GM19452 (cell line): ENCODE data around the gene CCDC87.
"Not testable (repeated sequence)": the region's sequence is repeated elsewhere in the genome, so short reads cannot be mapped to it uniquely, and the experiment has no call there.

Experiments
- ATAC-seq: cut with Tn5 transposase; IDR thresholded peaks from one replicate; pipeline ENCODE4 v1.9.1; 2021; ENCODE audit not compliant: unreplicated experiment

The CCDC87 gene

GRCh38 chr11:66585447-66585846 is 7.4 kb downstream of the CCDC87 start:
- not testable (repeated sequence) for ATAC-seq

GRCh38 chr11:66582565-66583147 is 10.2 kb downstream of the CCDC87 start:
- ATAC-seq: not testable (repeated sequence)

GRCh38 chr11:66581261-66581660 is 11.6 kb downstream of the CCDC87 start:
- no peak for ATAC-seq

GRCh38 chr11:66580803-66581202 is 12.1 kb downstream of the CCDC87 start:
- ATAC-seq: no peak

- ATAC-seq: no peak
Observed at GRCh38 chr11:66579017-66579606, 13.8 kb downstream of the CCDC87 start.

- no peak for ATAC-seq
Observed at GRCh38 chr11:66570850-66571180, 22.0 kb downstream of the CCDC87 start.

- no peak for ATAC-seq
Observed at GRCh38 chr11:66570079-66570849, 22.6 kb downstream of the CCDC87 start.

- ATAC-seq: no peak
Observed at GRCh38 chr11:66569076-66569475, 23.8 kb downstream of the CCDC87 start.

- no peak for ATAC-seq
Observed at GRCh38 chr11:66568124-66568916, 24.5 kb downstream of the CCDC87 start, which contains the start of gene CTSF. Gene CTSF, minus strand, starts transcription at chr11:66568606. Its CDS starts 120 bp downstream, at chr11:66568486.

GRCh38 chr11:66567787-66568123 is 25.1 kb downstream of the CCDC87 start:
- no peak for ATAC-seq

- ATAC-seq: no peak
Observed at GRCh38 chr11:66566221-66566620, 26.6 kb downstream of the CCDC87 start.

- ATAC-seq: no peak
Observed at GRCh38 chr11:66564984-66565383, 27.9 kb downstream of the CCDC87 start.

GRCh38 chr11:66564538-66564937 is 28.3 kb downstream of the CCDC87 start:
- ATAC-seq: no peak

- ATAC-seq: no peak
Observed at GRCh38 chr11:66563832-66564231, 29.0 kb downstream of the CCDC87 start.

GRCh38 chr11:66562907-66563583 is 29.8 kb downstream of the CCDC87 start:
- ATAC-seq: no peak

- no peak for ATAC-seq
Observed at GRCh38 chr11:66562275-66562674, 30.6 kb downstream of the CCDC87 start.

GRCh38 chr11:66561975-66562248 is 31.0 kb downstream of the CCDC87 start:
- no peak for ATAC-seq

GRCh38 chr11:66561178-66561974 is 31.5 kb downstream of the CCDC87 start:
- no peak for ATAC-seq

- no peak for ATAC-seq
Observed at GRCh38 chr11:66559866-66560676, 32.8 kb downstream of the CCDC87 start.
